Gastroesophageal sphincter (tissue), 3 donors: ENCODE data around the gene PTPRD.

Experiments
- CTCF ChIP-seq, 4 experiments: fragments of 200-600 bp in 2 of 4; fragments of 450-650 bp in 2 of 4; sonication (generic) in 1 of 4; IDR thresholded peaks; one replicate each; pipeline ENCODE4 v1.5.1; 2017 to 2019; ENCODE audit warnings: antibody characterized with exemption in 4 of 4, mild to moderate bottlenecking in 2 of 4, moderate library complexity in 2 of 4
- EP300 ChIP-seq: sonication (generic); formaldehyde crosslinking; IDR thresholded peaks from one replicate; pipeline ENCODE4 v1.6.1; 2017; ENCODE audit warnings: antibody characterized with exemption, mild to moderate bottlenecking
- POLR2A ChIP-seq, 2 donors: fragments of 450-650 bp; IDR thresholded peaks; one replicate each; pipeline ENCODE4 v1.6.1; 2017; ENCODE audit warnings: antibody characterized with exemption in 2 of 2, mild to moderate bottlenecking in 2 of 2, moderate library complexity in 1 of 2
- POLR2AphosphoS5 ChIP-seq: sonication (generic); formaldehyde crosslinking; IDR thresholded peaks from one replicate; pipeline ENCODE4 v1.6.1; 2017; ENCODE audit warnings: antibody characterized with exemption

- TF ChIP-seq EP300 (no peak), CTCF (IDR thresholded peaks at IDR 0.05) (no peak), POLR2A (IDR thresholded peaks at IDR 0.05) (no peak), POLR2AphosphoS5 (no peak)
Observed at GRCh38 chr9:8719833-8720486, 1892.8 kb downstream of the PTPRD start.
